ENCODE data around the gene SV2C.

The SV2C gene

GRCh38 chr5:76166886-76167576 is 83.8 kb downstream of the SV2C start:
- DNase-seq, result no peak

DNA sequence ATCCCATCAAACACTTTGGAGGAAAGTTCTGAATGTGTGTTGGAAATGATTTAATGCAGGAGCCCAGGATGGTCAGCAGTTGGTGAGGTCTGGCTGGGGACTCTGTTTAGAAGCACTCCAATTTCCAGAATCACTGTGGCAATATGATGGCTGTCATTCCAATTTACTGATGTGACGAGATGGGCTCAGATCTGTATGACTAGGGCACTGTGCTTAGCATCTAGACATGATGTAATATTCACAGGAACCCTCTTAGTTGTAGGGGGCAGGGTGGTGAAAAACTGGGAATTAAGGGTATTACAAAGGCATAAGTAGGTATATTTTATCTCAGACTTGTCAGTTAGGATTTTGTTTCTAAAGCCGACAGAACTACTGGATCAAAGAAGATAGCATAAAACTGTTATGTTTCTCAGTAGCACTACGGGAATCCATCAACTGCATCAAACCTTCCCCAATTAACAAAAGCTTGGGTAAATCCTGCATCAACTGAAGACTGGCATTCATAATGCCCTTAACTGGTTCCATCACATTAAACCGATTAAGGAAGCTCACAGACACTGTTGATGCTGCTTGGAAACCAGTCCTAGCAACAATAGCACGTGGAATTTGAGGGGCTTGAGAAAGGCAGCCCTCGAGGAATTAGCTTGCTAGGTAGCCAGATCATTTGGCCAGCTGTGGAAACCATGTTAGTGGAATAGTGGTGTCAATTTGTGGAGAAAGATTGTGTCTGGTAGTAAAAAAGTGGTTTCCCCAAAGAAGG is 86.1 kb downstream of the SV2C start:
- no peak for DNase-seq

- DNase-seq, result no peak
Observed at GRCh38 chr5:76174101-76174500, 90.9 kb downstream of the SV2C start.

DNA sequence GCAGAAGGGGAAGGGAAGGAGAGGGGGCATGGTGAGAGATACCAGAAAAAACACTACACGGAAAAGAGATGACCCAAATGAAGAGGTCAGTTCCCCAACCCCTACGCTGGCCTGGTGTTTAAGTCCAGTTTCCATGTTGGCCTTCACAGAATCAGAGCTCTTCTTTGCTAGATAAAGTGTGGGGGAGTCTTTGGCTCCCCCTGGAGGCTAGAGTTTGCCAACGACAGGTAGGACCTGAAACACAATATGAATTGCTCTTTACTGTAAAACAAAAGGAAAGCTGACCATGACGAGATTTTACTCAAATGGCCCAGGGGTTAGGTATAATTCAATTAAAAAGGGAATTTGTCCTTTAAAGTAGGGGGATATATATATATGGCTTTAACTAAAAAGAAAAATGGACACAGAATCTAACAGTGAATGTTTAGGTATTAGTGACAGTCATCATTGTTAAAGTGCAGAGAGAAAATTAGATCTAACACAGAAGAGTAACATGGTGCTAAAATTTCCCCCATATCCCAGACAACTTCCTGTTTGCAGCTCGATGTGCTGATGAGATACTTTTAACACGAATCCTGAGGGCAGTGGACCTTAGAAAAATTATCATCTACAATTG is 92.0 kb downstream of the SV2C start:
- DNase-seq, result peak; percentile 7

GRCh38 chr5:76175821-76176403 is 92.7 kb downstream of the SV2C start:
- no peak for DNase-seq

DNA sequence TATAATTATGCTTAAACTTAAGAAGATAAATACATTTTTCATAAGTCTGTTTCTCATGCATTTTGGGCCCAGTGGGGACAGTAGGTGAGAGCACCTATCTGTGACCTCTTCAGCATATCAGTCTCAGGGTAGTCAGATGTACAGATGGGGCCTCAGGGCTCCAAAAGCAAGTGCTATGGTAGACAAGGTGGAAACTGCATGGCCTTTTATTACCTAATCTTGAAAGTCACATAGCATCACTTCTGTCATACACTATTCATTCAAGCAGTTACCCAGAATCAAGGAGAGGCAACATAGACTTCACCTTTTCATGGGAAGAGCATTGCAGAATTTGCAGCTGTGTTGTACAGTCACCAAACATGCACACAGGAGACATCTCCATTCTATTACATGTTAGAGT is 94.8 kb downstream of the SV2C start:
- DNase-seq, result no peak

- DNase-seq, result no peak
Observed at GRCh38 chr5:76178913-76179312, 95.7 kb downstream of the SV2C start.

DNA sequence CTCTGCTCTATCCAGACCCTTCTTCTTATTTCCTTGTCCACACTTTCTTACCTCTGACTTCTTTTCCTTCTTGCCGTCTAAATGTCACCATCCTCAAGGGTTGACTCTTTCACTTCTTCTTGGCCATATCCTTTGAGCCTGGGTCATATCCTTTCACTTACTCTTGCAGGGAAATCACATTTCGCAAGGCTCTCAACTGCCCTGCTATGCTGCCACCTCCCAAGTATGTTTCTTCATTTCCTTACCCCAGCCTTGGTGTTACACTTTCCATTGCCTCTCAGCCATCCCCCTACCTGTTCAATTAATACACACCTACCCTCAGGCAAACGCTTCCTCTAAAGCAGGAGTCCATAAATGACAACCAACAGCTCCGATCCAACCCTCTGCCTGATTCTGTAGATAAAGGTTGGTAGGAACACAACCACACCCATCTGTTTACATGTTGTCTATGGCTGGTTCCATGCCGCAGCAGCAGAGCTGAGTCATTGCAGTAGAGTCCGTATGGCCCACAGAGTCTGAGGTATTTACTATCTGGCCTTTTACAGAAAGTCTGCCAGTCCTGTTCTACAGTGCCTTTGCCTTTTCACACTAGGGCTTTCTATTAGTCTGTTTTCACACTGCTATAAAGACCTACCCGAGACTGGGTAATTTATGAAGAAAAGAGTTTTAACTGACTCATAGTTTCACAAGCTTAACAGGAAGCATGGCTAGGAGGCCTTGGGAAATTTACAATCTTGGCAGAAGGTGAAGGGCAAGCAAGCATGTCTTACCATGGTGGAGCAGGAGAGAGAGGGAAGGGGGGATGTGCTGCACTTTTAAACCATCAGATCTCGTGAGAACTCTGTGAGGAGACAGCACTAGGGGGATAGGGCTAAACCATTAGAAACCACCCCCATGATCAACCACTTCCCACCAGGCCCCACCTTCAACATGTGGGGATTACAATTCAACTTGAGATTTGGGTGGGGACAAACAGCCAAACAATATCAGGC is 97.9 kb downstream of the SV2C start:
- DNase-seq, result no peak

GRCh38 chr5:76187386-76187785 is 104.2 kb downstream of the SV2C start:
- DNase-seq, result no peak

DNA sequence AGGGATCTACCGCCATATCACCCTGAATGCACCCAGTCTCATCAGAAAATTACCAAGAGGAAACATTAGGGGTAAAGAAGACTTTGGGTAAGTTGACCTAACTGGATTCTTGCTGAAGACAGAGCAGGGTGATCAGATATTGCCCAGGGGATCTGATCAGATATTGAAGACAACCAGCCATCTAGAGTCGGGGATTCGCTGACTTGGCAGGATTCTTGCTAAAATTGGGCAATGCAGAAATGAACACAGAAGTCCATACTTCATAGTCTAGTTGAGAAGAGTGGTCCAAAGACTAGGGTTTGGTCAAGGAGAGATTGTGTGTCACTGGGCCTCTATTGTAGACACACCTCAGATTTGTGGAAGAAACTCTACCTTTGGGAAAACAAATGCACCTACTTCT is 107.2 kb downstream of the SV2C start:
- DNase-seq, result no peak

DNA sequence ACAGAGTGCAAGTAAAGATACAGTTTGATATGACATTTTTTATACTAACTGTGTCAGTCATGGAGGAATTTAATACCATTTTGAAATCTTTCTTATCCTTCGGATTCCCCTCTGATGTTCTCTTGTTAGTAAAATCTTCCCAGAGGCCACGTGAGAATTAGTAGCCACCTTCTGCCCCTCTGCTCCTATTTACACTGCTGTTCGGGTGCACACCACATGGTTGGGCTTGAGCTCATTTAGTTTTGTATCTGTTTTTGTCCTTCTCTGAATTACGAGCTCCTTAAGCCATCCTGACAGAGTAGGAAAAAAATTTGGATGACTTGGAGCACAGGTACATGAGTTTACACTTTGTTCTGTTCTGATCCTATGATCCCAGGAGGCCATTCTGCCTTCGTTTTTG is 109.7 kb downstream of the SV2C start:
- no peak for DNase-seq

GRCh38 chr5:76193635-76194034 is 110.5 kb downstream of the SV2C start:
- no peak for DNase-seq

- no peak for DNase-seq
Observed at GRCh38 chr5:76194340-76194739, 111.2 kb downstream of the SV2C start.

- DNase-seq, result no peak
Observed at GRCh38 chr5:76196457-76196856, 113.3 kb downstream of the SV2C start.

- no peak for DNase-seq
Observed at GRCh38 chr5:76196886-76197489, 113.8 kb downstream of the SV2C start.

GRCh38 chr5:76197726-76198125 is 114.5 kb downstream of the SV2C start:
- no peak for DNase-seq

DNA sequence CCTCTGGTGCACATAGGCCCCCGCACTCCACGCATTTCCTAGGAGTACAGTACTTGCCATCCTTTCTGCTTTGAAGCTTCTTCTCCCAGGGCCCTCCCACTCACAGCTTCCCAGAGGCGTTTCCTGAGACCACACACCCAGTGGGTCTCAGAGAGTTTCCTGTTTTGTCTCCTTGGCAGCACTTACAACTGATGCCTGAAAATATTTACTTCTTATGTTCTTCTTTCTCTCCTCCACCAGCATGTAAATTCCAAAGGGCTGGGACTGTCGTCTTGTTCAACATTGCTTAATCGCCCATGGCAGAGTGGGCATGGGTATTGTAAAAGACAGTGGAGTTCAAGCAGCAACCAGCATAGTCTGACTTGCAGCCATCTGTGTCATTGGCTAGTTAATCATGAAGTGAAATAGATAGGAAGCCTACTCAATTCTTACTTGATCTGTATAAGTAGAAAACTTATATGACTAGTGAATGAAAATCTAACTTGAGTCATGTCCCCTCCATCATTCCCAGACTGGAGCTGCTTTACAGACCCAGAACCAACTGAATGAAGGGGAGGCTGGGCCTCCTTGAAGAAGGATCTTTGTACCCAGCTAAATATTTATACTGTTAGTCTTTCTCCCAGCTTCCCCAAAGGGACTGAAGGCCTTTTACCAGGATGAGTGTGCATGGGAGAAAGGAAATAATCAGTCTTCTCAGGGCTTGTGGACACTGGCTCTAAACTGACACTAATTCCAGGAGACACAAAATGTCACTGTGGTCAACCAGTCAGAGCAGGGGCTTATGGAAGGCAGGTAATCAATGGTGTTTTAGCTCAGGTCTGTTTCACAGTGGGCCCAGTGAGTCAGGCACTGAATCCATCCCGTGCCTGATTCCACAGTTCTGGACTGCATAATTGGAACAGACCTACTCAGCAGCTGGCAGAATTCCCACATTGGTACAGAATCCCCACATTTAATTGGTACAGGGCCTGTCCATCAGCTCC is 116.4 kb downstream of the SV2C start:
- no peak for DNase-seq

- DNase-seq, result no peak
Observed at GRCh38 chr5:76202182-76202581, 119.0 kb downstream of the SV2C start.

- no peak for DNase-seq
Observed at GRCh38 chr5:76204191-76204590, 121.0 kb downstream of the SV2C start.

- no peak for DNase-seq
Observed at GRCh38 chr5:76204713-76205112, 121.5 kb downstream of the SV2C start.

GRCh38 chr5:76207120-76207519 is 123.9 kb downstream of the SV2C start:
- no peak for DNase-seq
